Measurements from ENCODE around the gene ARHGEF10L. TPM values are rescaled to one million over a fixed set of nuclear protein-coding genes. Genes with fewer than 3 reads are reported as not detected.

The ARHGEF10L gene
- total RNA-seq, 1 donor from 2014 or later = 20.3 TPM

DNA sequence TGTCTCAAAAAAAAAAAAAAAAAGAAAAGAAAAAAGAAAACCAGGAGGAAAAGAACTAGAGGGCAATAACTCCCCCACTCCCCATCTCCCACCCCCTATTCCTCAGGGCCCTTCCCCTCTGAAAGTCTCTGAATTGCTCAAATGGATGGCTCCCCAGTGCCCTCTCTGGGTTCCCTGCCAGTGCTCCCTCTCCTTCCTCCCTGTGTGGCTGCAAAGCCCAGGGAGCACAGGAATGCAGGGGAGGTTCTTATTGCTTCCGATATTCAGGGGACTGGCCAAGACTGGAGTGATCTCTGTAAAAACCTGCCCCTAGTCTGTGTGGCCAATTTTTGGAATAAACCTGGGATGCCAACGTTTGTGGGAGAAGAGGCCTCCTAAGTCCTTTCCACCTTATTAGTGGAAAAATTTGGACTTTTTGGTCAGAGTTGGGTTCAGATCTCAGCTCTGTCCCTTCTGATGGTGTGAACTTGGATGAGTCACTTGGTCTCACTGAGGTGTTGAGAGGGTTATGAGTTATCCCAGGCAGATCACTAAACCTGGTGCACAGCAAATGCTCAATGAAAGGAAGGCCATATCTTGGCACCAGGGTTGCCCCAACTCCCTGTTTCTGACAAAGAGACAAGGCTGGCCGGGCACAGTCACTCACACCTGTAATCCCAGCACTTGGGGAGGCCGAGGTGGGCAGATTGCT is 13.4 kb upstream of the ARHGEF10L start:
- Histone ChIP-seq H3K36me3 (no peaks in the 10 kb centered on the region), H4K20me1 (ENCODE audit: low read depth) (no peaks in the 10 kb centered on the region), H3K27ac (no peak overlapping the region), H3K79me2 (ENCODE audit: low read depth) (no peaks in the 10 kb centered on the region), H3K27me3 (no peaks in the 10 kb centered on the region), H3K4me2 (no peak overlapping the region), H3K9ac (no peak overlapping the region), H3K4me1 (peaks cover 8% of the 10 kb centered on the region), H3K9me3 (ENCODE audit: low read depth) (no peaks in the 10 kb centered on the region), H3K4me3 (no peak overlapping the region), H3F3A (ENCODE audit: low read depth) (no peaks in the 10 kb centered on the region), H2AFZ (replicated peaks) (no peak overlapping the region)
- Mint-ChIP-seq H3K27me3 (ENCODE audit: insufficient read depth, low read depth) (peaks cover 8% of the 10 kb centered on the region), H3K4me1 (peaks cover 18% of the 10 kb centered on the region), H3K27ac (peak overlapping the region; percentile 48), H3K4me3 (no peak overlapping the region), H3K9me3 (no peaks in the 10 kb centered on the region), H3K36me3 (no peaks in the 10 kb centered on the region)
- TF ChIP-seq, protein P1, sequence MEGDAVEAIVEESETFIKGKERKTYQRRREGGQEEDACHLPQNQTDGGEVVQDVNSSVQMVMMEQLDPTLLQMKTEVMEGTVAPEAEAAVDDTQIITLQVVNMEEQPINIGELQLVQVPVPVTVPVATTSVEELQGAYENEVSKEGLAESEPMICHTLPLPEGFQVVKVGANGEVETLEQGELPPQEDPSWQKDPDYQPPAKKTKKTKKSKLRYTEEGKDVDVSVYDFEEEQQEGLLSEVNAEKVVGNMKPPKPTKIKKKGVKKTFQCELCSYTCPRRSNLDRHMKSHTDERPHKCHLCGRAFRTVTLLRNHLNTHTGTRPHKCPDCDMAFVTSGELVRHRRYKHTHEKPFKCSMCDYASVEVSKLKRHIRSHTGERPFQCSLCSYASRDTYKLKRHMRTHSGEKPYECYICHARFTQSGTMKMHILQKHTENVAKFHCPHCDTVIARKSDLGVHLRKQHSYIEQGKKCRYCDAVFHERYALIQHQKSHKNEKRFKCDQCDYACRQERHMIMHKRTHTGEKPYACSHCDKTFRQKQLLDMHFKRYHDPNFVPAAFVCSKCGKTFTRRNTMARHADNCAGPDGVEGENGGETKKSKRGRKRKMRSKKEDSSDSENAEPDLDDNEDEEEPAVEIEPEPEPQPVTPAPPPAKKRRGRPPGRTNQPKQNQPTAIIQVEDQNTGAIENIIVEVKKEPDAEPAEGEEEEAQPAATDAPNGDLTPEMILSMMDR (IDR thresholded peaks at IDR 0.05) = no peak
- no peak for TF ChIP-seq EZH2phosphoT487 (IDR thresholded peaks at IDR 0.05)
- no peak for TF ChIP-seq EZH2 (IDR thresholded peaks at IDR 0.05)
- DNase-seq (ENCODE audit: low spot score) = no peak

DNA sequence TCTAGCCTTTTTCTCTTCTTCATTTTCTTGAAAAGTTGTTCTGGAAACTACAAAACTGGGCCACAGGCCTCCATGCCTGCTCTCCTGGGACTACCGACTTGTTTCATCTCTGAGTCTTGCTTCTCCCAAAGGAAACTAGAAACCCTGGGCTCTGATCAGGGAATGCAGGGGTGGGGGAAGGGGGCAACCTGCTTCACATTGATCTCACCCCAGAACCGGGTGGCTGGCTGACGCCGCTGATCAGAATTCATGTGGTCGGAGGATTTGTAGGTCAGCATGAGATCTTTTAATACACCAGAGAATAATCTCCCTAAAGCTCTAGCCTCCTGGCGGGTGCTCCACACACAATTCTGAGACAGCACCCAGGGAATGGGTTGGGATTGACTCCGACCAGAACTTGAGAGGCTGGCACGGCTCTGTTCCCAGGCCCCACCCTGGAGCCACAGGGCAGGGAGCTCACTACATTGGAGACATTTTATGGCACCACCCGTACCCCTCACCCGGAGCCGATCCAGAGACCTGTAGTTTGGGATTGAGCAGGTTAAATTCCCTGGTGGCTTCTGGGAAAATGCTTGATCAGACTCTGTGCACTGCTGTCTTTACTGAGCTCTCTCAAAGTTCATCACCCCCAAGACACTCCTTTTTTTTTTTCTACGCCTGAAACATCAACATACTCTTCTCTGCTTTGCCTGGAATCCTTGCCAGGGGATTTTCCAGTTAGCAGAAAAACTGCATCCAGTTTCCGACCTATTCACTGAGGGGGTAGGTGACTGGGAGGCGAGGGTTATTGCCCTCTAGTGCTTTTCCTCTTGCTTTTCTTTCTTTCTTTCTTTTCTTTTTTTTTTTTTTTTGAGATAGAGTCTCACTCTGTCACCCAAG is 12.2 kb upstream of the ARHGEF10L start:
- Histone ChIP-seq H3F3A (ENCODE audit: low read depth) (peaks cover 4% of the 10 kb centered on the region), H4K20me1 (ENCODE audit: low read depth) (no peaks in the 10 kb centered on the region), H3K36me3 (no peaks in the 10 kb centered on the region), H3K9ac (no peak overlapping the region), H3K4me2 (no peak overlapping the region), H3K4me1 (peaks cover 14% of the 10 kb centered on the region), H3K79me2 (ENCODE audit: low read depth) (no peaks in the 10 kb centered on the region), H2AFZ (replicated peaks) (peak overlapping the region; percentile 69), H3K27me3 (no peaks in the 10 kb centered on the region), H3K27ac (no peak overlapping the region), H3K4me3 (no peak overlapping the region), H3K9me3 (ENCODE audit: low read depth) (no peaks in the 10 kb centered on the region)
- Mint-ChIP-seq H3K27me3 (ENCODE audit: insufficient read depth, low read depth) (peaks cover 13% of the 10 kb centered on the region), H3K9me3 (no peaks in the 10 kb centered on the region), H3K27ac (no peak overlapping the region), H3K36me3 (no peaks in the 10 kb centered on the region), H3K4me3 (no peak overlapping the region), H3K4me1 (peaks cover 28% of the 10 kb centered on the region)
- no peak for DNase-seq (ENCODE audit: low spot score)
- TF ChIP-seq EZH2phosphoT487 (IDR thresholded peaks at IDR 0.05) (no peak), EZH2 (IDR thresholded peaks at IDR 0.05) (no peak)
- TF ChIP-seq, protein P1 (IDR thresholded peaks at IDR 0.05) = no peak

DNA sequence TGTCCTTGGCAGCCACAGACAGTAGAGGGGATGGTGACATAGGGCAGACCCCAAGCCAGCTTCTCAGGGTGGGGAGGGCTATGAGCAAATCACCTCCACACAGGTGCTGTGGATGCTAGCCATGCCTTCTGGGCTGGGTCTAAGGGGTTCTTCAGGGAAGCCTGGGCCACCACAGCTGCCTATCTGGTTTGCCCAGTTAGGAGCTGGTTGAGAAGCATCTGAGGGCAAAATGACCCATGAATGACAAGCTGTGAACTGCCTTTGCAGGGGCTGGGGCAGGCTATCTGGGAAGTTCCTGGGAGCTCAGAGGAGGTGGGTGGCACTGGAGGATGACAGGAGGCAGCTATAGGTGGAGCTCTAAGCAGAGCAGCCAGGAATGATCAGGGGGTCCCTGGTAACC is 10.1 kb upstream of the ARHGEF10L start:
- Histone ChIP-seq H3K27ac (no peak overlapping the region), H3F3A (ENCODE audit: low read depth) (peaks cover 4% of the 10 kb centered on the region), H3K79me2 (ENCODE audit: low read depth) (no peaks in the 10 kb centered on the region), H3K9me3 (ENCODE audit: low read depth) (no peaks in the 10 kb centered on the region), H3K27me3 (no peaks in the 10 kb centered on the region), H3K36me3 (no peaks in the 10 kb centered on the region), H3K4me2 (no peak overlapping the region), H3K4me1 (peaks cover 14% of the 10 kb centered on the region), H3K9ac (no peak overlapping the region), H3K4me3 (no peak overlapping the region), H4K20me1 (ENCODE audit: low read depth) (no peaks in the 10 kb centered on the region), H2AFZ (replicated peaks) (no peak overlapping the region)
- no peak for DNase-seq (ENCODE audit: low spot score)
- TF ChIP-seq EZH2 (IDR thresholded peaks at IDR 0.05) = no peak
- no peak overlapping the region for H3K4me3 Mint-ChIP-seq
- H3K4me1 Mint-ChIP-seq = peaks cover 42% of the 10 kb centered on the region
- H3K27ac Mint-ChIP-seq = no peak overlapping the region
- H3K36me3 Mint-ChIP-seq = no peaks in the 10 kb centered on the region
- peaks cover 16% of the 10 kb centered on the region for H3K27me3 Mint-ChIP-seq (ENCODE audit: insufficient read depth, low read depth)
- no peaks in the 10 kb centered on the region for H3K9me3 Mint-ChIP-seq

DNA sequence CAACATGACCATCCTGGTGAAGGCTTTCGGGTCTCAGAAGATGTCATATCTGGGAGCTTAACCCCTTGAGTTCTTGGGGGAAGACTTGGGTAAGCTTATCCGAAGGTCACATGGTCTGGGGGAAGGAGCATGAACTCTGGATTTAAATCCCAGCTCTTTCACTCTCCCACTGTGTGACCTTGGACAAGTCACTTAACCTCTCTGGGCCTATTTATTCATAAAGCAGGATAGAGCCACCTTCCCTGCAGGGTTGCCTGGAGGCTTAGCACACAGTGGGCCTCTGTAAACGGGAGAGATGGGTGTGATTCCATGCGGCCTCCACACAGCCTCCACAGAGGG is 8.2 kb upstream of the ARHGEF10L start:
- H3K36me3 Mint-ChIP-seq = no peaks in the 10 kb centered on the region
- TF ChIP-seq, protein P1 (IDR thresholded peaks at IDR 0.05) = no peak
- TF ChIP-seq EZH2phosphoT487 (IDR thresholded peaks at IDR 0.05) (no peak), EZH2 (IDR thresholded peaks at IDR 0.05) (no peak)
- peaks cover 21% of the 10 kb centered on the region for H3K27me3 Mint-ChIP-seq (ENCODE audit: insufficient read depth, low read depth)
- Histone ChIP-seq H3K27me3 (no peaks in the 10 kb centered on the region), H3K4me3 (no peak overlapping the region), H4K20me1 (ENCODE audit: low read depth) (no peaks in the 10 kb centered on the region), H2AFZ (replicated peaks) (no peak overlapping the region), H3K36me3 (no peaks in the 10 kb centered on the region), H3K9me3 (ENCODE audit: low read depth) (no peaks in the 10 kb centered on the region), H3K79me2 (ENCODE audit: low read depth) (no peaks in the 10 kb centered on the region), H3K27ac (no peak overlapping the region), H3K4me2 (no peak overlapping the region), H3K4me1 (peaks cover 14% of the 10 kb centered on the region), H3F3A (ENCODE audit: low read depth) (peaks cover 4% of the 10 kb centered on the region), H3K9ac (no peak overlapping the region)
- peak overlapping the region; percentile 72 for H3K27ac Mint-ChIP-seq
- no peak overlapping the region for H3K4me3 Mint-ChIP-seq
- no peaks in the 10 kb centered on the region for H3K9me3 Mint-ChIP-seq
- peaks cover 44% of the 10 kb centered on the region for H3K4me1 Mint-ChIP-seq
- no peak for DNase-seq (ENCODE audit: low spot score)

Measured in neural progenitor cell (in vitro differentiated cells).